Naive B cell (primary cell): Measurements from ENCODE around the gene ADIPOQ. TPM values are rescaled to one million over a fixed set of nuclear protein-coding genes. Genes with fewer than 3 reads are reported as not detected.
"Not testable (repeated sequence)": the region's sequence is repeated elsewhere in the genome, so short reads cannot be mapped to it uniquely, and the experiment has no call there.

Experiments used
- ATAC-seq, 2 donors: fragments of 150-1000 bp; cut with Tn5 transposase; 2 replicates each; pipeline ENCODE4 v1.10.0; 2021; ENCODE audit warnings: low read depth in 2 of 2, mild to moderate bottlenecking in 2 of 2, moderate library complexity in 2 of 2
- DNase-seq: peaks from one replicate; pipeline ENCODE4 v3.0.0; 2022
- H3K27ac Mint-ChIP-seq, 6 donors: one replicate each; pipeline ENCODE4 v1.8.0; 2020 to 2022; ENCODE audit warnings: mild to moderate bottlenecking in 6 of 6, mixed read lengths in 6 of 6, moderate library complexity in 5 of 6, inconsistent platforms in 2 of 6
- H3K27me3 Mint-ChIP-seq, 3 donors: one replicate each; pipeline ENCODE4 v1.8.0; 2021 to 2022; ENCODE audit warnings: mixed read lengths in 3 of 3, mild to moderate bottlenecking in 1 of 3
- H3K36me3 Mint-ChIP-seq, 2 donors: one replicate each; pipeline ENCODE4 v1.8.0; 2020 to 2022; ENCODE audit warnings: mixed read lengths in 2 of 2, inconsistent platforms in 1 of 2, mild to moderate bottlenecking in 1 of 2
- H3K4me1 Mint-ChIP-seq, 3 donors: one replicate each; pipeline ENCODE4 v1.8.0; 2020 to 2022; ENCODE audit warnings: mixed read lengths in 3 of 3, inconsistent platforms in 1 of 3, mild to moderate bottlenecking in 1 of 3, moderate library complexity in 1 of 3
- H3K4me3 Mint-ChIP-seq, 8 donors: one replicate each; pipeline ENCODE4 v1.8.0; 2020 to 2022; ENCODE audit warnings: mild to moderate bottlenecking in 8 of 8, mixed read lengths in 8 of 8, moderate library complexity in 8 of 8, inconsistent platforms in 2 of 8
- H3K9me3 Mint-ChIP-seq, 7 donors: one replicate each; pipeline ENCODE4 v1.8.0; 2020 to 2022; ENCODE audit warnings: mixed read lengths in 7 of 7, mild to moderate bottlenecking in 5 of 7, inconsistent platforms in 2 of 7, moderate library complexity in 1 of 7
- polyA plus RNA-seq, 6 donors: library from polyadenylated mRNA; unstranded; fragments of 300-500 nt; fragmentation: Illumina TruSeq; gene quantifications; one replicate each; pipeline ENCODE4 v1.2.3, GENCODE V29; 2021; ENCODE audit warnings: low read depth in 6 of 6

ADIPOQ gene
- polyA plus RNA-seq, 6 donors from 2014 or later: not detected

GRCh38 chr3:186866095-186866494 lies 23.6 kb downstream of the ADIPOQ start:
- not testable (repeated sequence) for H3K36me3 Mint-ChIP-seq, H3K27me3 Mint-ChIP-seq, H3K9me3 Mint-ChIP-seq, DNase-seq, H3K4me1 Mint-ChIP-seq, H3K27ac Mint-ChIP-seq, H3K4me3 Mint-ChIP-seq, ATAC-seq

GRCh38 chr3:186869253-186870100 lies 27.0 kb downstream of the ADIPOQ start:
- no peaks in the 10 kb centered on the region for H3K27me3 Mint-ChIP-seq
- no peak overlapping the region for H3K4me3 Mint-ChIP-seq
- no peak for DNase-seq
- no peak for ATAC-seq
- no peaks in the 10 kb centered on the region for H3K9me3 Mint-ChIP-seq
- no peaks in the 10 kb centered on the region for H3K36me3 Mint-ChIP-seq
- H3K27ac Mint-ChIP-seq: no peak overlapping the region
- peaks cover 14 to 16% (median 15%) of the 10 kb centered on the region in 3 donors for H3K4me1 Mint-ChIP-seq

GRCh38 chr3:186870421-186871201 lies 28.1 kb downstream of the ADIPOQ start:
- H3K36me3 Mint-ChIP-seq: no peaks in the 10 kb centered on the region
- no peaks in the 10 kb centered on the region for H3K9me3 Mint-ChIP-seq
- peaks cover 14 to 16% (median 15%) of the 10 kb centered on the region in 3 donors for H3K4me1 Mint-ChIP-seq
- DNase-seq (no peak), ATAC-seq (no peak)
- H3K27ac Mint-ChIP-seq: peak overlapping the region in 2 of 6 donors; percentile 38 to 74
- H3K27me3 Mint-ChIP-seq: no peaks in the 10 kb centered on the region
- peak overlapping the region in 1 of 8 donors; percentile 46 for H3K4me3 Mint-ChIP-seq

GRCh38 chr3:186871403-186871924 lies 29.0 kb downstream of the ADIPOQ start:
- Mint-ChIP-seq H3K27ac (peak overlapping the region in 3 of 6 donors; percentile 32 to 74 (median 38)), H3K4me3 (no peak overlapping the region), H3K4me1 (peaks cover 14 to 16% (median 15%) of the 10 kb centered on the region in 3 donors), H3K27me3 (no peaks in the 10 kb centered on the region), H3K36me3 (no peaks in the 10 kb centered on the region), H3K9me3 (peaks cover 0 to under 1% (median 0%) of the 10 kb centered on the region in 7 donors)
- DNase-seq (peak; percentile 9), ATAC-seq (peak; percentile 57 to 69)

- peaks cover 14 to 16% (median 15%) of the 10 kb centered on the region in 3 donors for H3K4me1 Mint-ChIP-seq
- H3K9me3 Mint-ChIP-seq, H3K4me3 Mint-ChIP-seq, H3K36me3 Mint-ChIP-seq, DNase-seq, H3K27ac Mint-ChIP-seq, ATAC-seq, H3K27me3 Mint-ChIP-seq: not testable (repeated sequence)
Observed at GRCh38 chr3:186873796-186874195, 31.3 kb downstream of the ADIPOQ start.

- not testable (repeated sequence) for H3K4me3 Mint-ChIP-seq, H3K27me3 Mint-ChIP-seq, H3K27ac Mint-ChIP-seq, DNase-seq, H3K9me3 Mint-ChIP-seq, H3K36me3 Mint-ChIP-seq, ATAC-seq
- H3K4me1 Mint-ChIP-seq: peaks cover 14 to 16% (median 15%) of the 10 kb centered on the region in 3 donors
Observed at GRCh38 chr3:186874216-186874615, 31.7 kb downstream of the ADIPOQ start.

- ATAC-seq, H3K27me3 Mint-ChIP-seq, H3K9me3 Mint-ChIP-seq, H3K4me3 Mint-ChIP-seq, DNase-seq, H3K36me3 Mint-ChIP-seq: not testable (repeated sequence)
- H3K4me1 Mint-ChIP-seq: peaks cover 14 to 16% (median 15%) of the 10 kb centered on the region in 3 donors
- peak overlapping the region in 1 of 6 donors; percentile 5 for H3K27ac Mint-ChIP-seq
Observed at GRCh38 chr3:186874841-186875240, 32.3 kb downstream of the ADIPOQ start.

GRCh38 chr3:186875708-186876107 lies 33.2 kb downstream of the ADIPOQ start:
- DNase-seq (no peak), ATAC-seq (no peak)
- Mint-ChIP-seq H3K36me3 (no peaks in the 10 kb centered on the region), H3K27ac (no peak overlapping the region), H3K27me3 (no peaks in the 10 kb centered on the region), H3K9me3 (peaks cover 0 to 9% (median 0%) of the 10 kb centered on the region in 7 donors), H3K4me1 (peaks cover 9 to 14% (median 13%) of the 10 kb centered on the region in 3 donors), H3K4me3 (no peak overlapping the region)

- H3K9me3 Mint-ChIP-seq: peaks cover 0 to 9% (median 0%) of the 10 kb centered on the region in 7 donors
- no peak overlapping the region for H3K27ac Mint-ChIP-seq
- no peak for DNase-seq
- H3K4me1 Mint-ChIP-seq: peaks cover 0 to 5% (median 0%) of the 10 kb centered on the region in 3 donors
- H3K4me3 Mint-ChIP-seq: no peak overlapping the region
- H3K36me3 Mint-ChIP-seq: no peaks in the 10 kb centered on the region
- H3K27me3 Mint-ChIP-seq: no peaks in the 10 kb centered on the region
- ATAC-seq: no peak
Observed at GRCh38 chr3:186879781-186880180, 37.3 kb downstream of the ADIPOQ start.

- no peak overlapping the region for H3K4me3 Mint-ChIP-seq
- DNase-seq: no peak
- H3K36me3 Mint-ChIP-seq: no peaks in the 10 kb centered on the region
- H3K27ac Mint-ChIP-seq: peak overlapping the region in 1 of 6 donors; percentile 16
- peaks cover 0 to 3% (median 0%) of the 10 kb centered on the region in 3 donors for H3K27me3 Mint-ChIP-seq
- peaks cover 0 to 5% (median 0%) of the 10 kb centered on the region in 3 donors for H3K4me1 Mint-ChIP-seq
- peaks cover 0 to 9% (median 0%) of the 10 kb centered on the region in 7 donors for H3K9me3 Mint-ChIP-seq
- no peak for ATAC-seq
Observed at GRCh38 chr3:186880406-186880805, 37.9 kb downstream of the ADIPOQ start.

GRCh38 chr3:186882150-186882524 lies 39.6 kb downstream of the ADIPOQ start:
- ATAC-seq: no peak
- Mint-ChIP-seq H3K4me1 (peaks cover 0 to 5% (median 0%) of the 10 kb centered on the region in 3 donors), H3K27ac (no peak overlapping the region)

GRCh38 chr3:186882881-186883685 lies 40.6 kb downstream of the ADIPOQ start:
- H3K27me3 Mint-ChIP-seq: peaks cover 3 to 16% (median 8%) of the 10 kb centered on the region in 3 donors
- H3K36me3 Mint-ChIP-seq: no peaks in the 10 kb centered on the region
- no peaks in the 10 kb centered on the region for H3K9me3 Mint-ChIP-seq
- H3K4me3 Mint-ChIP-seq: no peak overlapping the region
- ATAC-seq (no peak), DNase-seq (no peak)
- H3K27ac Mint-ChIP-seq: no peak overlapping the region
- H3K4me1 Mint-ChIP-seq: peaks cover 0 to 5% (median 0%) of the 10 kb centered on the region in 3 donors

More at GRCh38 chr3:186882150-186882524, 39.6 kb downstream of the ADIPOQ start:
- no peaks in the 10 kb centered on the region for H3K36me3 Mint-ChIP-seq
- H3K27me3 Mint-ChIP-seq: peaks cover 0 to 16% (median 8%) of the 10 kb centered on the region in 3 donors
- no peak overlapping the region for H3K4me3 Mint-ChIP-seq
- no peak for DNase-seq
- peaks cover 0 to 3% (median 0%) of the 10 kb centered on the region in 7 donors for H3K9me3 Mint-ChIP-seq

- ATAC-seq (no peak), DNase-seq (no peak)
- Mint-ChIP-seq H3K4me1 (peaks cover 0 to 10% (median 0%) of the 10 kb centered on the region in 3 donors), H3K36me3 (no peaks in the 10 kb centered on the region), H3K27me3 (peaks cover 3 to 16% (median 8%) of the 10 kb centered on the region in 3 donors), H3K27ac (no peak overlapping the region), H3K9me3 (no peaks in the 10 kb centered on the region), H3K4me3 (no peak overlapping the region)
Observed at GRCh38 chr3:186883686-186884058, 41.2 kb downstream of the ADIPOQ start.
